ENCODE measurements around the gene AOC2.
"Not testable (repeated sequence)": the region's sequence is repeated elsewhere in the genome, so short reads cannot be mapped to it uniquely, and the experiment has no call there.

AOC2 gene

DNA sequence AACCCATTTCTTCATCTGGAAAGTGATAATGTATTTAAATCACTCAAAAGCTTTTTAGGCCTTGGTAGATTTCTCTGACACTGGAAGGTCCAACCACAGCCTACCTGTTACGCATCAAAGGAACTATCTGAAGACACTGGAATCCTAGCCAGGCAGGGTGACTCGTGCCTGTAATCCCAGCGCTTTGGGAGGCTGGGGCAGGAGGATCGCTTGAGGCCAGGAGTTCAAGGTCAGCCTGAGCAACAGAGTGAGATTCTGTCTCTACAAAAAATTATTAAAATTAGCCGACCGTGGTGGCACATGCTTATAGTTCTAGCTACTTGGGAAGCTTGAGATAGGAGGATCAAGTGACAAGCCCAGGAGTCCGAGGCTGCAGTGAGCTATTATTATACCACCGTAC is 37.8 kb downstream of the AOC2 start:
- no peak overlapping the region for H3K27ac ChIP-seq
- TF ChIP-seq, protein P1, sequence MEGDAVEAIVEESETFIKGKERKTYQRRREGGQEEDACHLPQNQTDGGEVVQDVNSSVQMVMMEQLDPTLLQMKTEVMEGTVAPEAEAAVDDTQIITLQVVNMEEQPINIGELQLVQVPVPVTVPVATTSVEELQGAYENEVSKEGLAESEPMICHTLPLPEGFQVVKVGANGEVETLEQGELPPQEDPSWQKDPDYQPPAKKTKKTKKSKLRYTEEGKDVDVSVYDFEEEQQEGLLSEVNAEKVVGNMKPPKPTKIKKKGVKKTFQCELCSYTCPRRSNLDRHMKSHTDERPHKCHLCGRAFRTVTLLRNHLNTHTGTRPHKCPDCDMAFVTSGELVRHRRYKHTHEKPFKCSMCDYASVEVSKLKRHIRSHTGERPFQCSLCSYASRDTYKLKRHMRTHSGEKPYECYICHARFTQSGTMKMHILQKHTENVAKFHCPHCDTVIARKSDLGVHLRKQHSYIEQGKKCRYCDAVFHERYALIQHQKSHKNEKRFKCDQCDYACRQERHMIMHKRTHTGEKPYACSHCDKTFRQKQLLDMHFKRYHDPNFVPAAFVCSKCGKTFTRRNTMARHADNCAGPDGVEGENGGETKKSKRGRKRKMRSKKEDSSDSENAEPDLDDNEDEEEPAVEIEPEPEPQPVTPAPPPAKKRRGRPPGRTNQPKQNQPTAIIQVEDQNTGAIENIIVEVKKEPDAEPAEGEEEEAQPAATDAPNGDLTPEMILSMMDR (conservative IDR thresholded peaks at IDR 0.05) = no peak

DNA sequence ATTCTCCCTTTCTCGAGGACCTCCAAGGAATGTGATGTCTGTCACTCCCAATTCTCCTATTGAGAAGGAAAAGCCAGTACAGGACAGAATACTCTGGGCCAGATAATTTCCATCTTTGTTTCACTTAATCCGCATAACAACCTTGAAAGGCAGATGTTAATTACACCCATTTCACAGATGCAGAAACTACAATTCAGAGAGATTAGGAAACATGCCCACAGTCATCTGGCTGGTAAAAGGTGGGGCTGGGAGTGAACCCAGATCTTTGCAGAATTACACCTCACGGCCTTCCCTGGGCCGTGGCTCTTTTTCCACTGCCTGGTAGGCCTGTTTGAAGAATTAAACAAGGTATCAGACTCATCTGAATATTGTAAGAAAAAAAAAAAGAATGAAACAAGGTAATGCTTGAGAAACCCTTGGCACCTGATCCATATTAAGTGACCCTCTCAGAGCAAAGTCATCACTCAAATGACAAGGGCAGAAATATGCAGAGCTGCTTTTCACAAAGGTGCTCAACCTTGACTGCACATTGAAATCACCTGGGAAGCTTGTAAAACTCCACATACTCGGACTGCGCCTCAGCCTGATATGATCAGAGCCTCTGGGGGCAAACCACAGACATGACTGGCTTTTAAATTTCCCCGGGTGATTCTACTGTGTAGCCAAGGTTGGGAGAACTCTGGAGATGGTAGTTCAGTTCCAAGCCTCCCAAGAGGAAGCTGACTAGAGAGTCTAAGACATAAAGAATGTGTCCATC is 39.6 kb downstream of the AOC2 start:
- H3K27ac ChIP-seq = no peak overlapping the region
- TF ChIP-seq, protein P1 (conservative IDR thresholded peaks at IDR 0.05) = no peak

DNA sequence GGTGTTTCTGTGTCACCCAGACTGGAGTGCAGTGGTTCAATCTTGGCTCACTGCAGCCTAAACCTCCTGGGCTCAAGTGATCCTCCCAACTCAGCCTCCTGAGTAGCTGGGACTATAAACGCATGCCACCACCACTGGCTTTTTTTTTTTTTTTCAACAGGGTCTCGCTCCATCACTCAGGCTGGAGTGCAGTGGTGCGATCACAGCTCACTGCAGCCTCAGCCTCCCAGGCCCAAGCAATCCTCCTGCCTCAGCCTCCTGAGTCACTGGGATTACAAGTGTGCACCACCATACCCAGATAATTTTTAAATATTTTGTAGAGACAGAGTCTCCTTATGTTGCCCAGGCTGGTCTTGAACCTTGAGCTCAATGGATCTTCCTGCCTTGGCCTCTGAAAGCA is 41.4 kb downstream of the AOC2 start:
- H3K27ac ChIP-seq = not testable (repeated sequence)

DNA sequence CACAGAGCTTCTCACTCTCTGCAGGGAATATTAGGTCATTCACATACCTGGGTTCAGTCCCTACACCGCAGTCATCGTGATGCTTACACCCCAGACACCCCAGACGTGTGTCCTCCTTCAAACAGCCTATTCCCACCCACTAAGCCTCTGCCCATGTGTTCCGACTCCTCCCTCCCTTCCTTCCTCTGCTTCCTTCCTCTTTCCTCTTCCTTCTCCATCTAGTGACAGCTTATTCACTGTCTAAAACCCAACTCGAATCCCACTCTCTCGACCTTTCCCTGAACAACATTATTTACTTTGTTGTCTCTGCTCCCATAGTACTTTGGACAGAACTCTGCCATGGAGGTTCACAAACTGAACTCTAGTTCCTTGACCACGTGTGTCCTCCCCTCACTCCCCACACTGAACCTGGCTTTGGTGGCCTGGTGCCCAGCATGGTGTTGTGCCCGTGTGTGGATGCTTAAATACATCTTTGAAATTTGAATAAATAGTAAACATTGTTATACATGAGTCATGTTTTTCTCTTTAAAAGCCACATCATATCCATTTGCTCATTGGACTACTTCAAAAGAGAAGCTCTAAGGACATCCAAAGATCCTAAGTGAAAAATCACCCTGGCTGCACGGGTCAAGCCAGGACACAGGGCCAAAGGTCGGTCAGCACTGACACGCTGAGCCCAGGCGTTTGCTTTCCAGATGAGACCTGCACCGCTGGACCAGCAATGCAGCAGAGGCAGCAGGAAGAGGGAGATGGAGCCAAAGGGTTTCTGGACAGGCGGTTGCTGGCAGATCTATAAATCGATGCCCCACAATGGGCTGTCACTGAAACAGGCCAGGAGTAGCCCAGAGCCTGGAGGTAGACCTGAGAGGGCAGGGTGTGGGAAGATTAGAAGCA is 42.1 kb downstream of the AOC2 start:
- H3K27ac ChIP-seq = no peak overlapping the region
- TF ChIP-seq, protein P1 (conservative IDR thresholded peaks at IDR 0.05) = no peak

DNA sequence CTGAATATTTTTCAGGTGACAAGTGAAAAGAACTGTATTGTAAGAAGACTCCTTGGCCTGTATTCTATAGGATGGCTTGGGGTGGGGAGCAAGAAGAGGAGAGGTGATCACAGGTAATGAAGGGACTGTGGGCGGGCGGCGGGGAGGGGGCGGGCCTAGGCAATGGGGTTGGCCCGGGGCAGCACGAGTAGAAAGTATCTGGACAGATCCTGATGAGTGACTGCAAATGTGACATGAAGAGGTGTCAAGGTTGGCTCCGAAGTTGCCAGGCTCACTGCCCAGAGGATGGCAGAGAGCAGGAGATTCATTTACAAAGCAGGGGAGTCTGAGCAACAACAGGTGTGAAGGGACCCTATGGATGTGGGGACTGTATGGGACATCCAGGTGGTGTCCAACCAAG is 45.4 kb downstream of the AOC2 start:
- TF ChIP-seq, protein P1 (conservative IDR thresholded peaks at IDR 0.05) = no peak
- no peak overlapping the region for H3K27ac ChIP-seq

DNA sequence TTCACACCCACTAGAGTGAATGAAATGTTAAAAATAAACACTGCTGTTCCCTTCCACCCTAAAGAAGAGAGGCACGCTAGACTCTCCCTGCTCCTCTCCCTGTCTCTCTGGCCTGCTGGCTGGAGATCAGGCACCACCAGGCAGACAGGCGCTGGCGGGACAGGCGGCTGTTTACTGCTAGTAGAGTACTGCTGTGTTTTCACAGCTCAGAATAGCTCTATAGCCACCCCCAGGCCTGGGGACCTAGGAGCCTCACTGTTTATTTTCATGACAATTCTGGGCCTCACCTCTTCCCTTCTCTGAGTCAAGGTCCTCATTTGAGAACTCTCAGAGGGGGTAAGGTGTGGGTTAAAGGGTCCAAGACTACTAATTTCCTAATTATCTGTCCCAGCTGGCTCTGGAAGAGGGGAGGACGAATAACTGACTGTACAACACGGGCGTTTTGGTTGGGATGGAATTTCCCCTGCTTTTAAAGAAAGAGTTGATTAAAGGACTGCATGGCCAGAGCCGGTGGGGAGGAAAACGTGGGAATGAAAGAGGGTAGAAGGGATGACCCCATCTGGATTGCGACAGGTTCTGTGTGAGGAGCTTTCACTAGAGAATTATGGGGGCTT is 47.3 kb downstream of the AOC2 start:
- TF ChIP-seq, protein P1 (conservative IDR thresholded peaks at IDR 0.05) = no peak

DNA sequence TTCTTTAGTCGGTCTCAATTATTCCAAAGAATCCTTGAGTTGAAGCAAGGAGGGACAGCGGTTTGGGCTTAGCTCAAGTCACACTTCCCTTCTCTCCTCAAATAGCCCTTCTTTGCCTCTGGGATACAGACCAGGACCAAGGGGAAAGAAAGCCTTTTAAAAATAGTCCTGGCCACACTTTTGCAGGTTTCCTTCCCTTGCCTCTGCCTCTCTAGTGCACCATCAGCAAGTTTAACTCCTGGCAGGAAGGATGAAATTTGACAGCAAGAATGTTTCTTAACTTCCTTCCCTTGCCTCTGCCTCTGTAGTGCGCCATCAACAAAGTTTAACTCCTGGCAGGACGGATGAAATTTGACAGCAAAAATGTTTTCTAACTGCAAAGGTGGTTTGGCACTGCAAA is 49.0 kb downstream of the AOC2 start:
- TF ChIP-seq, protein P1 (conservative IDR thresholded peaks at IDR 0.05) = no peak

More for the DNA sequence above, 47.3 kb downstream of the AOC2 start:
- H3K27ac ChIP-seq = no peak overlapping the region

More for the DNA sequence above, 49.0 kb downstream of the AOC2 start:
- H3K27ac ChIP-seq = no peak overlapping the region

Data from VCaP (cell line).